HK-2 (cell line): ENCODE results near the gene SEC24A.
"Not testable (repeated sequence)": the region's sequence is repeated elsewhere in the genome, so short reads cannot be mapped to it uniquely, and the experiment has no call there.

Experiments
- DNase-seq: peaks from one replicate; pipeline ENCODE4 v3.0.0-alpha.2; 2018; ENCODE audit not compliant: unreplicated experiment

SEC24A gene

DNA sequence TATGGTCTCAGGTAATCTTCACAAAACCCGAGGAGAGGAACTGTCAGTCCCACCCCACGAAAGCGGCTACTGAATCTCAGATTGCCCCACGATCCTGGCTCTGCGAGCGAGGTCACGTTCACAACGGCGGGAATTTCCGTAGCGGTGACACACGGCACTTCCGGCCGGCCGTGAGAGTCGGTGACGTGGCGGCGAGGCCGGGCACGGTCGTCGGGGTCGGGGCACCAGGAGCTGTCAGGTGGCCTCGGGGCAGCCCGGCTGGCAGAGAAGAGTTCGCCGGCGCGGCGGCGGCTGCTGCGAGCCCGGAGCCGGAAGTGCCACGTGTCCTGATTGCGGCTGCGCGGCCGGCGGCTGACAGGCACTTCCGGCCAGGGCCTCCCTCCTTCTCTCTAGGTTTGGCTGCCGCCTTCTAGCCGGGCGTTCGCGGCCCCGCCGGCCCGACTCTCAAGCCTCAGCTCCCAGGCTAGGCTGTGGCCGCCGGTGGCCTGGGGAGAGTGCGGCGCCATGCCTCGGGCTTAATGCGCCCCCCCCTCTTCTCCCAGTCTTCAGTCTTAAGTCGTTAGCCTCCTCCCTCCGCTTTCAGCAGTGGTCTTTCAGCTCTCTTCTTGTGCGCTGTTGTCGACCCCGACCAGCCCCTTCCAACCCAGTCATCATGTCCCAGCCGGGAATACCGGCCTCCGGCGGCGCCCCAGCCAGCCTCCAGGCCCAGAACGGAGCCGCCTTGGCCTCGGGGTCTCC, at the start of gene SEC24A:
TSS of gene SEC24A (plus strand) at position 361 of the 738 bp plus-strand sequence. CDS start at position 653, 292 bp downstream.
- peak; percentile 89 for DNase-seq

DNA sequence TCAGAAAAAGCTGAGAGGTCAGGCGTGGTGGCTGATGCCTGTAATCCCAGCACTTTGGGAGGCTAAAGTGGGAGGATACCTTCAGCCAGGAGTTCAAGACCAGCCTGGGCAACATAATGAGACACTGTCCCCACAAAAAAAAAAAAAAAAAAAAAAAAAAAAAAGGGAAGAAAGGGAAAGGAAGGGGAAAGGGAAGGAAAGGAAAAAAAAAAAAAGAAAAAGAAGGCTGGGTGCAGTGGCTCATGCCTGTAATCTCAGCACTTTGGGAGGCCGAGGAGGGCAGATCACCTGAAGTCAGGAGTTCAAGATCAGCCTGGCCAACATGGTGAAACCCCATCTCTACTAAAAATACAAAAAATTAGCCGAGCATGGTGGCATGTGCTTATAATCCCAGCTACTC, 48.8 kb upstream of the SEC24A start:
- DNase-seq = not testable (repeated sequence)

DNA sequence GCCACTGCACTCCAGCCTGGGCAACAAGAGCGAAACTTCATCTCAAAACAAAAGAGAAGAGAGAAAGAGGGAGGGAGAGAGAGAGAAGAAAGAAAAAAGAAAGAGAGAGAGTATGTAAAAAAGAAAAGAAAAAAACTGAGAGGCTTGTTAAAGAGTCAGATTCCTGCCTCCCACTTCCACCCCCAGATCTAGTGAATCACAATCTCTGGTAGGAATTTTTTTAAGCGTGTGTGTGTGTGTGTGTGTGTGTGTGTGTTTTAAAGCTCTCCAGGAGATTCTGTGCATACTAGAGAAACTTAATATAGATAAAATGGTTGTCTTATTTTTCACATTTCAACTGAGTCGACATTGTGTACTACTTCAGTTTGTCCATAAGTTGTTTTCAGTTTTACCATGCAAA, 48.0 kb upstream of the SEC24A start:
- DNase-seq = no peak

DNA sequence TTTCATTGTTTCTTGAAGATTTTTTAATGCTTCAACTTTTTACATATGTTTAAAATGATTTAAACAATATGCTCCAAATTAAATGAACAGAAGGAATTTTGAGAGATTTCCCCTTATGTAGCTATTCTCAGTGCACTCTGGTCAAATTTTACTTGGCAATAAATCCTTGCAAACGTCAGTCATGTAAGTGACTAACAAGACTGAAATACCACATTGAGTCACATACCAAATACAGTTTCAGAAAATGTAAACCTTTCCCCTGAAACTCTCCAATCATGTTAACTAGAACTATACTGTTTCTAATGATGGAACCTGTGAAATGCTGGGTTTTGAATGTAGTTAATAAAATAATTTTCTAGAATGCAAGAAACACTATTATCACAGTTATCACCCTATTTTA, 45.5 kb upstream of the SEC24A start:
- no peak for DNase-seq

DNA sequence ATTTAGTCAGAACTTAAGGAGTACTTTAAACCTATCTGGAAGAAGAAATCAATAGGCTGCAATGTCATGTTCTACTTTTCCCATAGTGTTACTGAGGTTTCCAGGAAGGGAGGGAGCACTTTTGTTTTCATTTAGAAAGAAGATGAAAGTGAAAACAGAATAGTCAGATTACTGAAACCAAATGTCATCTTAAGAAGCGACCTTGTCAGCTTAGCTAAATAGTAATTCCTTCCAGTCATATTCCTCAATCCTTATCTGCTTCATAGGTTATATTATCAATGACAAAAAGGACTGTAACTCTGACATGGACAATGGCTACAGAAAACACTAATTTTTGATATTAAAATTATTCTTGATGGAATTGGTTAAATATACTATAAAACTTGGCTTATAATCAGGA, 43.7 kb upstream of the SEC24A start:
- no peak for DNase-seq

DNA sequence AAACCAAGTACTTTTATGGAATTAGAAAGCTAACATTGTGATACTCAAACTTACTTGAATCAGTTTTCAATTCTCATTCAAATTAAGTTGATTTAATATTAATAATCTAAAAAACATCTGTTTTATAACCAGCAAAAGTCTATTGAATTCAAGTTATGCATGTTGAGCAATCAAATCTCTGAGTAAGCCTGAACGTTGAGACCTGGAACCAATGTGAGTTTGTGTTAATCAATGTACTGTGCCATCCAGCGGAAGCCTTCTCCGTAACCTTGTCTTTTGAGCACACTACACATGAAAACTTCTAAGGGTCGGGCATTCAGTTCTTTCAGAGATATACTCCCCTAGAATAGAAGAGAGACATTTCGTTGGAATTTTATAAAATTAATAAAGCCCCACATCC, 41.9 kb upstream of the SEC24A start:
- no peak for DNase-seq

DNA sequence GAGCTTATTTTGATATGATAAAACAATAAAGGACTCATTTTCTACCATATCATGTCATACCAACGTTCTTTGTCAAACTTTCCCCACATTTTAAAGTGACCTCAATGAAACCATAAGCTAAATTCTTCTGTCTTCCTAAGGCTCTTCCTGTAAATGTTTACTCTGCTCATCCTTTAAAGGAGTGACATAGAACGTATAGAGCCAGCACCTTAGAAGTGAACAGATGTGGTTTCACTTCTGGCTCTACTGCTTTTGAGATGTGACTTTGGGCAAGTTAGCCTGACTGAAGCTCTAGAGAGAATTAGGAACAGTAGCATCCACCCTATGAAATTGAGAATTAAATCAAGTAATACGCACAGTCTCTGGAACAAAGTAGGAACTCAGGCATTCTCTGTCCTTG, 40.0 kb upstream of the SEC24A start:
- DNase-seq = no peak

DNA sequence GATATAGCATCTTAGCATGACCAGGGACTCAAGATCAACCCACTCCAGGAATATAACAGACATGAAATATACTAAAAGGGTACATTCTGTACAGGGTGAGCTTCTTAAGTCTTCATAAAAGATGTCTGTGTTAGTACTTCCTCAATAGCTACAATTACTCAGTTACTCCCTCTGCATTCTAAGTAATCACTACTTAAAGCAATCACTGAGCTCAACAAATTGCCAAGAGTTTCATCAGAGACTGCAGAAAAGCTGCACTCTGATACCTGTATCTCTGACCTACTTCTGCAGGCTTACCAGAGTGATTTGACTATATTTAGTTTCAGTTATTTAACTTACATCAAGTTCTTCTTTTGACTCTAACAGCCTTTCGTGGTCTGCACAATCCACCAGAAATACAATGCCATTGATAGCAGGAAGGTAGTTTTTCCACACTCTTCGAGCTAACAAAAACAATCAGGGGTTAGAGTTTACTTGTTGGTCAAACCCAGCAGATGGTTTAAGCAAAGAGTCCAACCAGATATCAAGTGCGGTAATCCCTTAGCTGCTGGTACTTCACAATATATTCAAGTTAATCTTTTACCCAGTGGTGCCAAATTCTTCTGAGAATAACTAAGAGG, 39.2 kb upstream of the SEC24A start:
- no peak for DNase-seq

DNA sequence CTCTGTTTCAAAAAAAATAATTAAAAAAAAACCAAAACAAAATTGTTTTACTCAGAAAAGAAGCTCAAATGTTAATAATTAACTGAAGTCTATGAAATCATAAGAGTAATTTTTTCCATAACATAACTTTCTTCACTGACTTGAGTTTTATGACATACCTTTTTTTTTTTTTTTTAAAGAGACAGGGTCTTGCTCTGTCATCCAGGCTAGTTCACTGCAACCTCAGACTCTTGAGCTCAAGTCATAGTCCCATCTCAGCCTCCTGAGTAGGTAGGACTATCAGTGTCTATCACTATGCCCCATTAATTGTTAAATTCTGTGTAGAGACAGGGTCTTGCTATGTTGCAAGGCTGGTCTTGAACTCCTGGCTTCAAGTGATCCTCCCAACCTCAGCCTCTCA, 37.9 kb upstream of the SEC24A start:
- no peak for DNase-seq

DNA sequence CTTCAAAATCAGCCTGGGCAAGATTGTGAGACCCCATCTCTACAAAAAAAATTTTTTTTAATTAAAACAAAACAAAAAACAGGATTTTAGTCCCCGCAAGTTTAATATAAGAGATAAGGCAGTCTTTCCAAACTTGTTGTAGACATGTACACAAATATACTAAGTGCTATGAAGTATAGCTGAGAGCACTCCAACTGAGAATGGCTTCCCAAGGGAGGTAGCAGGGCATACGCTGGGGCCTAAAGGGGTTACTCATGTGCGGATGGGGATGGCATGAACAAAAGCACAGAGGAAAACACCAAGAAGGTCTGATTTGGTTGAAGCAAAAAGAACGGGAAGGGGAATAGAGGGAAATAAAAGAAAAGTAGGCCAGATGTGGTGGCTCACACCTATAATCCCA, 37.1 kb upstream of the SEC24A start:
- no peak for DNase-seq

DNA sequence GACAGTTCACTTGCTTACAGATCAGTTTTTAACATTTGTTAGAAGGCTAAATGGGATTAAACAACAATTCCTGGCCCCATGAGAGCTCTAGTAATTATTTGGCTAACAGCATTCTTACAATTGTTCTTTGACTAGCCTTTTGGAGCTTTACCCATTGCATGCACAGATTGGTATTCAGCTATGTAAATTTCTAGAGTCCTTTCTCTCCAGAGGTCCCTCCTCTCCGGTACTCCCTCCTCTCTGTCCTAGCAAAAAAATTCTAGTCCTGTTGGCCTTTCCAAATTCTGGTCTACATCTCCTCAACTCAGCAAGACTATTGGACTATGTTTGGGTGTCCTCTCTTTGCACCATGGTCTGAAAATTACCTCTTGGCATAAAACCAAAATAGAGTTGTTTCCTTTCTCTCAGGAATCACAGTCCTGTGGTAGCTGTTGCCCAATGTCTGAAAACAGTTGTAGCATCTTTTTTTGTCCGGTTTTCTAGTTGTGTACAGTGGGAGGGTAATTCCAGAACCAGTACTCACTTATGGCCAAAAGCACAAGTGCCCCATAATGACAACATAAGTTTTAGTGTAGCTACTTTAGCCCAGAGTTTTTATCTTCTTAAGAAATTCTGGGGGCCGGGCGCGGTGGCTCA, 34.0 kb upstream of the SEC24A start:
- no peak for DNase-seq

DNA sequence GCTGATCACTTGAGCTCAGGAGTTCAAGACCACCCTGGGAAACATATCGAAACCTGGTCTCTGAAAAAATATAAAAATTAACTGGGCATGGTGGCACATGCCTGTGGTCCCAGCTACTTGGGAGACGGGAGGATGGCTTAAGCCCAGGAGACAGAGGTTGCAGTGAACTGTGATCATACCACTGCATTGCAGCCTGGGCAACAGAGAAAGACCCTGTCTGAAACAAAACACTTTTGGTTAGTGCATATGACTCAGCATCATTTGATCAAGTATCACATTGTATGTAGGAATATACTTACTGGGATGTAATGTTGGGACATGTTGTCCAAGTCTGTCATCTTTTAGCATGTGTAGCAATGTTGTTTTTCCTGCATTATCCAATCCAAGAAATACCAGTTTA, 28.0 kb upstream of the SEC24A start:
- no peak for DNase-seq

DNA sequence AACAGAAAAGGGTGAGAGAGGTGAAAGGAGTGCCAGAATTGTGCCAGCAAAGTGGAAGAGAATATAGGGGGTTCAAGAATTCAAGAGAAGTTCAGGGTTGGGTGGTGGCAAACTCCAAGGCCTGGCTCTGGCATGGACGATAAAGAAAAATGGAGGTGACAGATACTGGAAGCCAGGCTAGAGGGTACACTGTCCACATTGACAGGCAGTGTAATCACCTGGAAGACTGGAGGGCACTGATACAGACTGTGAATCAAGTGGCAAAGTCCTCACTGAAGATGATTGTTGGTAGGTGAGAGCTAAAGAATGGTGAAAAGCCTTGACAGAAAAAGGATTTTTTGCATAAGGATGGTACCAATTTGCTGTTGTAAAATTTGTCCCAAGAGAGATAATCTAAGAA, 23.0 kb upstream of the SEC24A start:
- DNase-seq = no peak

DNA sequence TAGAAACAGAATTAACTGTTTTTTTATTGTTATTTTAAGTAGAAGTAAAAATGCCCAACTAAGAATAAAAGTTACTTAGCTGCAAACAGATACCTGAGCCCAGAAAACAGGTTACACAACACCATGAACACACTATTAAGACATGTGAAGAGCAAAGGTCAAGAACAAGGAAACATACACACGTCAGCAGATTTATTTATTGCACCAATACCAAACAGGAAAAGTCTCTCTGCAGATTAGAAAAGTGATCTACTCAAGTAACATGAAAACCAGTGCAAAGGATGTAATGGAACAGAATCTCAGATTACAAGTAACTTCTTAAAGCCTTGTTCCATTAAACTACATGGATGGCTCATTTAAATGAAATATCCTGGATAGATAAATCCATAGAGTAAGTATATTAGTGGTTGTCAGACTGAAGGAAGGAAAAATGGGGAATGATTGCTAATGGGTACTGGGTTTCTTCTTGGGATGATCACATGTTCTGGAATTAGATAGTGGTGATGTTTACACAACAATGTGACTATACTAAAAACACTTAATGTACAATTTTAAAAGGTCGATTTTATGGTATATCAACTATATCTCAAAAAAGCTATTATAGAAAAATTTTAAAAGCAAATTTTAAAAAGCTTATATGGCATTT, 22.1 kb upstream of the SEC24A start:
- DNase-seq = no peak

DNA sequence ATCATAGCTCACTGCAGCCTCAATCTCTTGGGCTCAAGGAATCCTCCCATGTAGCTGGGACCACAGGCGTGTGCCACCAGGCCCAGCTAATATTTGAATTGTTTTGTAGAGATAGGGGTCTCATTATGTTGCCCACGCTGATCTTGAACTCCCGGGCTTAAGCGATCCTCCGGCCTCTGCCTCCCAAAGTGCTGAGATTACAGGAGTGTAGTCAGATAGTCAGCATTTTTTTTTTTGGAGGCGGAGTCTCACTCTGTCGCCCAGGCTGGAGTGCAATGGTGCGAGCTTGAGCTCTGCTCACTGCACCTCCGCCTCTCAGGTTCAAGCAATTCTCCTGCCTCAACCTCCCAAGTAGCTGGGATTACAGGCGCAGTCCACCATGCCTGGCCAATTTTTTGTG, 14.4 kb upstream of the SEC24A start:
- DNase-seq = no peak

DNA sequence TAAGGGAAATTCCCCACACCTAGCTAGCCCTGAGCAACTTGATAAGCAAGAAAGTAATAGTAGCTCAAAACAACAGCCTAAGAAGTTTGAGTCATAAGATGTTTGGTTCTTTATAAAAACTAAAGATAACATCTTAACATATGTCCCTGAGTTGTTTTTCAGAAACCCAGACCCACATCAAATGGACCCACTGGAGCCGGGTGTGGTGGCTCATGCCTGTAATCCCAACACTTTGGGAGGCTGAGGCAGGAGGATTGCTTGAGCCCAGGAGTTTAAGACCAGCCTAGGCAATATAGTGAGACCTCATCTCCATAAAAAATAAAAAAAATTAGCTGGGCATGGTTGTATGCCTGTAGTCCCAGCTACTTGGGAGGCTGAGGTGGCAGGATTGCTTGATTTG, 13.2 kb upstream of the SEC24A start:
- not testable (repeated sequence) for DNase-seq

DNA sequence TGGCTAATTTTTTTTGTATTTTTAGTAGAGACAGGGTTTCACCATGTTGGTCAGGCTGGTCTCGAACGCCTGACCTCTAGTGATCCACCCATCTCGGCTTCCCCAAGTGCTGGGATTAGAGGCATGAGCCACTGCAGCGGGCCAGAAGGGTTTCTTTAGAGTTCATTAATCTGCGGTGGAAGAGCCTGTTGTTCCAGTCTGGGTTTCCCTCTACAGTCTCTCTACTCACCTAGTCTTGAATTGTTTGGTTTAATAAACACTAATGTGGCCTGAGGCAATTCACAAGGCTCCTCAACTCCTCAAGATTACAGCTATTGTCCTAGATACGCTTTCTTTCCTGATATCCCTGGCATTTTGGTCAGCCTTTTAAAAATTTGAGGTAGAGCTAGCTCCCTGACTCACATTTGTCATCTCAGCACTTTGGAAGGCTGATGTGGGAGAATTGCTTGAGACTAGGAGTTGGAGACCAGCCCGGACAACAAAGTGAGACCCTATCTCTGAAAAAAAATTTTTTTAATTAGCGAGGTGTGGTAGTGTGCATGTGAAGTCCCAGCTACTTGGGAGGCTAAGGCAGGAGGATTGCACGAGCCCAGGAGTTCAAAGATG, 11.4 kb upstream of the SEC24A start:
- no peak for DNase-seq

DNA sequence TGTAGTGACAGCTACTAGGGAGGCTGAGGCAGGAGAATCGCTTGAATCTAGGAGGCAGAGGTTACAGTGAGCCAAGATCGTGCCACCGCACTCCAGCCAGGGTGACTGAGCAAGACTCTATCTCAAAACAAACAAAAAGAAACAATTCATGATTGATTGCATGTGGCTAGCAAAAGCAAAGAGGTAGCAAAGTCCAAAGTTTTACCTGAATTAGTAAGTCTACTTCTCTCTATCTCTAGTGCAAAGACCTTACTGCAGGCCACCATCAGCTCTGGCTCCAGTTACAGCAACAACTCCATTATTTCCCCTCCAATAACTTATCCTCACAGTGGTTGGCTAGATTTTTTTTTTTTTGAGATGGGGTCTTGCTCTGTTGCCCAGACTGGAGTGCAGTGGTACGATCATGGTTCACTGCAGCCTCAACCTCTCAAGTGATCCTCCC, 9.8 kb upstream of the SEC24A start:
- DNase-seq = no peak

DNA sequence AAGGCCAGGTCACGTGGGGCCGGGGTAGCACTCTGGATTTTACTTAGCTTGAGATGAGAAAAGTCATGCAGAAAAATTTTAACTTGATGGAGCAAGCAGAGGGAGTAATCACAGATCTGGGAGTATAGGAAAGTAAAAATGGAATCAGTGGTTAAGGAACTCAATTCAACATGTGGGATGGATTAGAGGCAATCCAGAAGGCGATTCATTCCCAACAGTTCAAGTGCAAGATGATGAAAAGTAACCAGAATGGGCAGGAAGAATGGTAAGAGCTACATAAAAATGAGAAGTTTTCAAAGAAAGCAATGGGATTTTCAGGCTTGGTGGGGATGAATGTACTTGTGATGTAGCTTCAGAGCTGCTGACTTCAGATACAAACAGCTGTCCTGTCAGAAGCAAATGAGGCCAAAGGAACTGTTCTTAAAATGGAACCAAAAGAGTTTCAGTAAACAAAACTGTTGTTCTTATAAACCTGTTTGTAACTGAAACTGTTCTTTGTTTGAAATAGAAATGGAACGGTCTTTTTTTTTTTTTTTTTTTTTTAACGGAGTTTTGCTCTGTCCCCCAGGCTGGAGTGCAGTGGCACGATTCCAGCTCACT, 5.6 kb upstream of the SEC24A start:
- no peak for DNase-seq

DNA sequence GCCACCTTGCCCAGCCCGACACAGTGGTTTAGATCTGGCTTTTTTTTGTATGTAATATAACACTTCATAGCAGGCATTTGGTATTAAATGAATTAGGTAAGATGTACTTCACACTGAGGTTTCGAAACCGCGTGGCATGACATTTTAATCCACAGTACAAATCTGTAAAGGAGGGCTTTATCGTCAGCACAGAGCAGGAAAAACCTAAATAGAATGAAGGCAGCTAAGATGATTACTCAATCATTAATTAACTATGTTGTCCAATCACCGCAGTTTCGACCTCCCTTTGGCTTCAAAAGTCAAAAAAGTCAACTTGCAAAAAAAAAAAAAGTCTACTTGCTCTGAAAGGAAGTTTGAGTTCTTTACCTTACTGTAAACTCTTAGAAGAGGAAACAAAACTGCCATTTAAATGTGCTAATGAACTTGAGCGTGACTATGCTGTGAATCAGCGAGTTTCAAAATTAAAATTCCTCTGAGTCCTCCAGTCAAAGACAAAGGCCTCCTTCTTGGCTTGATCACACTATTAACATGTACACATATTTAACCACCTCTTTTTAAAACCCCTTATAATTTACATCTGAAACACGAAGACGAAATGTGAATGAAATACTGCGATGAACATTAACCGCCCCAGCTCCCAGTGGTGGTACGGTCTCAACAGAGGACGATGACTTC, 698 bp upstream of the SEC24A start:
- DNase-seq = no peak

DNA sequence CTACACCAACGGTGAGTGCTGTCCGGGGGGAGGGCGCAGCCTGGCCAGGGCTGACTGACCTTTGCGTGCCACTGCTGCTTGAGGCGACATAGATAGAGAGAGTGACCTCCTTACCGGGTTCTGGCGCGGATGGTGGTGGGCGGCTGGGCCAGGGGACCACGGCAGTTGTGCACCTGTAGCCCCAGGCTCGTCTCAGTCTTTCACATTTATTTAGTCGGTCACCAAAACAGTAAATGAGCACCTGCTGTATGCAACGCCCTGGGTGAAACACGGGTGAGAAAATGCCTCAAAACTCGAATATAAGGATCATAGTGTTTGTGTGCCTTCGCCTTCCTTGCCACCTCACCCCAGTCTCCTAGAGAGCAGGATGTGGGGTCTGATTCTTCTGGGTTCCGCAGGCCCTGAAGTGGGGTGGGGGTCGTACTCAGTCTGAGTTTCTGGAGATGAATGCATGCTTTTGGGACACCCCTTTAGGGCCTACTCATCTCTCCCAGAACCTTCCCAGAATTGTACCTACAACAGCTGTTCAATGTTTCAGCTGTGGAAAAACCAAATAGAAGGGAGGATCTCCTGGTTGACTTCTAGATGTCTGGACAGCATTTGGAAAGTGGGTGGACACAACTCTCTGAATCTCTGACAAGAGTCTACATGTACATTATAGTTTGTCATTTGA, 714 bp downstream of the SEC24A start:
- DNase-seq = peak; percentile 30
